ENCODE results near the gene SLC9A6. TPM values are rescaled to one million over a fixed set of nuclear protein-coding genes. Genes with fewer than 3 reads are reported as not detected.

Gene SLC9A6
- total RNA-seq, 2 experiments from 2014 or later, result 9.7 to 10.0 TPM

DNA sequence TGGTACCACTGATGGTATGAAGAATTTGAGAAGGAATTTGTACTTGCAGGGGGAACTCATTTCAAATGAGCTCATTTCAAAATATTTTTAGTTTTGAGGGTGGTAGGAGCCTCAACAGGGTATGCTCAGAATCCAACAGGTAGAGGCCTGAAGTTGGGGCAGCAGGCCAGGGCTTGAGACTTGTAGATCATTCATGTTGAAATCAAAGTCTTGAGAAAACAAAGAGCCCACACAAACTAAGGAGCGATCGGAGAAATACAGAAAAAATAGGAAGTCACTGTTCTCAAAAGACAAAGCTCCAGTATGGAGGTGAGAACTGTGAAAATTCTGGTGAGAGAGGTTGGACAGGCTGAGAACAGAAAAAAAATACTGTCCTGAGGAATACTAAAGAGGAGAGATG, 979 bp upstream of the SLC9A6 start:
- DNase-seq, result no peak
- Mint-ChIP-seq H3K9me3 (no peaks in the 10 kb centered on the region), H3K36me3 (ENCODE audit: low read depth) (no peaks in the 10 kb centered on the region), H3K27me3 (ENCODE audit: low read depth) (no peaks in the 10 kb centered on the region), H3K27ac (peak overlapping the region; percentile 77), H3K4me1 (ENCODE audit: low read depth) (peaks cover 45% of the 10 kb centered on the region), H3K4me3 (peak overlapping the region; percentile 85)
- intact Hi-C loops (cut with micrococcal nuclease), result loop anchor here (2.0 to 10.0 kb wide), 2 partner anchors 163 to 711 kb away; partner anchors contain the start of gene FHL1
- CTCF ChIA-PET, result interaction anchor here (1.4 to 1.7 kb wide), 2 partner anchors 10 to 179 kb away, joined by 4 to 5 read pairs; partner anchors contain the start of gene MMGT1

DNA sequence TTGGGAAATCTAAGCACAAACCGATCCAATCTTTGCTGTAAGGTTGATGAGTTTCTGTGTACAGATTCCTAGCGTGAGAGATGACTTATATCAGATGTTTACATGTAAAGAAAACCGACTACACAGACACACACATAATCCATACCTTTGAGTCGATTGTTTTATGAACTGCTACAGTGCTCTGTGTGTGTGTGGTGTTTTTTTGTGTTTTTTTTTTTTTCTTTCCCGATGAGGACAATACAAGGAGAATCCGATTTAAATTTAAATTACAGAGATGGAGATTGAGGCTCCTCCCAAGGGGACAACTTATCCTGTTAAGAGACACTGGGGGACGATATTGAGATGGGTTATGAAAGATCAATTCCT, 461 bp upstream of the SLC9A6 start:
- Mint-ChIP-seq H3K36me3 (ENCODE audit: low read depth) (no peaks in the 10 kb centered on the region), H3K27me3 (ENCODE audit: low read depth) (no peaks in the 10 kb centered on the region), H3K4me3 (peak overlapping the region; percentile 85), H3K4me1 (ENCODE audit: low read depth) (peaks cover 49% of the 10 kb centered on the region), H3K9me3 (no peaks in the 10 kb centered on the region), H3K27ac (peak overlapping the region; percentile 77)
- DNase-seq, result no peak
- CTCF ChIA-PET, result interaction anchor here (1.4 to 1.7 kb wide), 2 partner anchors 11 to 179 kb away, joined by 4 to 5 read pairs; partner anchors contain the start of gene MMGT1
- intact Hi-C loops (cut with micrococcal nuclease), result loop anchor here (1.0 to 10.0 kb wide), 5 partner anchors 10 to 710 kb away; partner anchors contain the start of genes FHL1, HTATSF1 and MAP7D3

DNA sequence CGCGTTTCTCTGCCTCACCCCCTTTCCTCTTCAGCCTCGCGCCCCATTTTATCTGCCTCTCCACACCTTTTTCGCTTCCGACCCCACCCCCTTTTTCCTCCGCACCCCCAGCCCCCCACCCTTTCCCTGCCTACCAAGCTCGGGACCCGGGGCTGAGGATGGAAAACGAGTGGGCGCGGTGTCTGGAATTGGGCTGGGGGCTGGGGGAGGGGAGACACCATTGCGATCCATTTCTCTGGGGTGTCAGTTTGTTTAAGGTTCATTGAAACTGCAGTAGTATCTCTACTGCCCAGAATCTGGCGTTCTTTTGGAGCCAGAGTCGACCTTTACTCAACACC, 707 bp downstream of the SLC9A6 start:
- intact Hi-C loops (cut with micrococcal nuclease), result loop anchor here (1.0 to 10.0 kb wide), 5 partner anchors 12 to 709 kb away; partner anchors contain the start of genes FHL1, HTATSF1 and MAP7D3
- H3K4me3 Mint-ChIP-seq, result peak overlapping the region; percentile 85
- peaks cover 48% of the 10 kb centered on the region for H3K4me1 Mint-ChIP-seq (ENCODE audit: low read depth)
- H3K9me3 Mint-ChIP-seq, result no peaks in the 10 kb centered on the region
- no peak for DNase-seq
- CTCF ChIA-PET, result no interaction called here
- H3K27me3 Mint-ChIP-seq (ENCODE audit: low read depth), result no peaks in the 10 kb centered on the region
- H3K36me3 Mint-ChIP-seq (ENCODE audit: low read depth), result peaks cover 2% of the 10 kb centered on the region
- H3K27ac Mint-ChIP-seq, result peak overlapping the region; percentile 75

DNA sequence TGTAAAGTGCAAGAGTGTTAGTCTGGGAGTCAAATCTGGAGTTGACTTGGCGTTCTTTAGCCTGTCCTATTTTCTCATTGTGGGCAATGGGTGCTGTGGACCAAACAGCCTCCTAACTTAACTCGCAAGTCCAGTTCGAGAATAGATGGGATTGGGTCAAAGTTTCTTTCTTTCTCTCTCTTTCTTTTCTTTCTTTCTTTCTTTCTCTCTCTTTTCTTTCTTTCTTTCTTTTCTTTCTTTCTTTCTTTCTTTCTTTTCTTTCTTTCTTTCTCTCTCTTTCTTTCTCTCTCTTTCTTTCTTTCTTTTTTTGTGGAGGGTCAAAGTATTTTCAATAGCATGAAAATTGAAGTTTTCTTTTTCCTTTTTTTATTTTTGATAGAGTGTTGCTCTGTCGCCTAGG, 3.0 kb downstream of the SLC9A6 start:
- no peaks in the 10 kb centered on the region for H3K27me3 Mint-ChIP-seq (ENCODE audit: low read depth)
- peaks cover 2% of the 10 kb centered on the region for H3K36me3 Mint-ChIP-seq (ENCODE audit: low read depth)
- H3K27ac Mint-ChIP-seq, result no peak overlapping the region
- H3K4me3 Mint-ChIP-seq, result no peak overlapping the region
- H3K9me3 Mint-ChIP-seq, result no peaks in the 10 kb centered on the region
- no peak for DNase-seq
- H3K4me1 Mint-ChIP-seq (ENCODE audit: low read depth), result peaks cover 35% of the 10 kb centered on the region
- intact Hi-C loops (cut with micrococcal nuclease), result loop anchor here (5.0 to 10.0 kb wide), 2 partner anchors 264 to 707 kb away; partner anchors contain the start of gene MAP7D3
- CTCF ChIA-PET, result no interaction called here

DNA sequence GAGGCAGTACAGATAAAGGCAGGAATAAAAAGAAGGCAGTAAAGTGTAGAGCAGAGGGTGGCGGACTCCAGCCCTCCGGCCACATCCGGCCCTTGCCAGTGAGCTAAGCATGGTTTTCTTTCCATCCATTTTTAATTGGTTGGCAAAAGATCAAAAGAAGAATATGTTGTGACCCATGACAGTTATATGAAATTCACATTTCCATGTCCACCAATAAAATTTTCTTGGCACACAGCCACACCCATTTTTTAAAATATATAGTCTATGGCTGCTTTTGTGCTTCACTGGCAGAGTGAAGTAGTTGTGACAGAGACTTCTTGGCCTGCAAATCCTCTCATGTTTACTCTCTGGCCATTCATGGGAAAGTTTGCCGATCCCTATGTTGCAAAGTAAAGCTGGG, 29.8 kb downstream of the SLC9A6 start:
- Mint-ChIP-seq H3K36me3 (ENCODE audit: low read depth) (peaks cover 14% of the 10 kb centered on the region), H3K4me1 (ENCODE audit: low read depth) (no peaks in the 10 kb centered on the region), H3K9me3 (no peaks in the 10 kb centered on the region), H3K4me3 (no peak overlapping the region), H3K27ac (no peak overlapping the region), H3K27me3 (ENCODE audit: low read depth) (no peaks in the 10 kb centered on the region)
- CTCF ChIA-PET, result no interaction called here
- intact Hi-C loops (cut with micrococcal nuclease), result no loop called here
- no peak for DNase-seq

DNA sequence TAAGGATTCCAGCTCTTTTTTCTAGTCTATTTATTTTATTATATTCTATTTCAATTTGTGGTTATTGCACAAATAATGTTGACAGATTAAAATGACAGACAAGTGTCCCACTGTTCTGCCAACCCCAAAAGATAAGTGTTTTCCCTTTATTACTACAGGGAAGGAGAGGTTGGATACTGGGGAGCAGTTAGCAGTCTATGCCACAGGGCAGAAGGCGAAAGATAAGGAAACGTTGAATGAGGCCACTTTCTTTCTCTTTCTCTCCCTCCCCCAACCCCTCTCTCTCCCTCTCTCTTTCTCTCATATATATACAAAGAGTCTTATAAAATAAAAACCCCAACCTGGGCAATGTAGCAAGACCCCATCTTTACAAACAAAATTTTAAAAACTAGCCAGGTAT, 31.6 kb downstream of the SLC9A6 start:
- DNase-seq, result no peak
- Mint-ChIP-seq H3K9me3 (no peaks in the 10 kb centered on the region), H3K36me3 (ENCODE audit: low read depth) (peaks cover 17% of the 10 kb centered on the region), H3K4me1 (ENCODE audit: low read depth) (peaks cover 9% of the 10 kb centered on the region), H3K27ac (no peak overlapping the region), H3K4me3 (no peak overlapping the region), H3K27me3 (ENCODE audit: low read depth) (no peaks in the 10 kb centered on the region)
- CTCF ChIA-PET, result interaction anchor here (0.6 kb wide), 1 partner anchor 11 kb away, joined by 4 read pairs; no protein-coding TSS in a partner anchor
- intact Hi-C loops (cut with micrococcal nuclease), result no loop called here

DNA sequence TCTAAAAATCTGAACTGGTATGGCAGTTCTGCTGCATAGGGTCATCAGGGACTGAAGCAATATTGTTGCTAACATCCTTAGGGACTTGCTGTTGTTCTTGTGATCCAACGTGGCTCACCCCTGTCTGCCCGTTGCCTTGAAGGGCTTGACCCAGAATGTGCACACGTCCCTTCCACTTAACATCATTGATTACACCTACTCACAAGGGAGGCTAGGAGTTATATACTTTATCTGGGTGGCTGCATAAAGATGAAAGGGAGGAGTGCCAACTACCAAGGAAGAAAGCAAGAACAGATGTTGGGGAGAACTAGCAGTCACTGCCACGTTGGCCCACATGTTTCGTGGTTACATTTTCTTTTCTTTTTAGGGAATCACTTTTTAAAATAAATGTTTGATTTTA, 34.0 kb downstream of the SLC9A6 start:
- H3K27me3 Mint-ChIP-seq (ENCODE audit: low read depth), result no peaks in the 10 kb centered on the region
- H3K4me1 Mint-ChIP-seq (ENCODE audit: low read depth), result peaks cover 9% of the 10 kb centered on the region
- H3K9me3 Mint-ChIP-seq, result no peaks in the 10 kb centered on the region
- H3K36me3 Mint-ChIP-seq (ENCODE audit: low read depth), result peaks cover 17% of the 10 kb centered on the region
- no peak overlapping the region for H3K27ac Mint-ChIP-seq
- intact Hi-C loops (cut with micrococcal nuclease), result no loop called here
- CTCF ChIA-PET, result no interaction called here
- DNase-seq, result no peak
- no peak overlapping the region for H3K4me3 Mint-ChIP-seq

DNA sequence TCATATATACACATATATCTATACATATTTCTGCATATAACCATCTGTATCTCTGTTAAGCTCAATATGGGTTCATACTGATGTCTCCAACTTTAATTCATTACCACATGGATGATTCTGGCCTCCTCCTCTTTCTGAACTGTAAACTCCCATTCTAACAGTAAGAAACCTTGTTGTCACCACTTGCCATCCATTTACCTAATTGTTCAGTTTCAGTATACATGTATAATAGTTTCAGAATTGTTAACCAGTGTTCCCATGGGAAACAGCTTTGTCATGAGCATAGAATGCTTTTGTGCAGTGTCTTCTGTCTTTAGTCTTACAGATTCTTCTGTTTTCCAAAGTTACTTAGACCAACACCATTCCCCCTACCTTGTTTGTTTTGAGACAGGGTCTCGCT, 35.9 kb downstream of the SLC9A6 start:
- no peaks in the 10 kb centered on the region for H3K27me3 Mint-ChIP-seq (ENCODE audit: low read depth)
- H3K9me3 Mint-ChIP-seq, result no peaks in the 10 kb centered on the region
- H3K4me3 Mint-ChIP-seq, result no peak overlapping the region
- CTCF ChIA-PET, result no interaction called here
- H3K4me1 Mint-ChIP-seq (ENCODE audit: low read depth), result peaks cover 9% of the 10 kb centered on the region
- H3K36me3 Mint-ChIP-seq (ENCODE audit: low read depth), result peaks cover 12% of the 10 kb centered on the region
- H3K27ac Mint-ChIP-seq, result no peak overlapping the region
- intact Hi-C loops (cut with micrococcal nuclease), result no loop called here
- no peak for DNase-seq

DNA sequence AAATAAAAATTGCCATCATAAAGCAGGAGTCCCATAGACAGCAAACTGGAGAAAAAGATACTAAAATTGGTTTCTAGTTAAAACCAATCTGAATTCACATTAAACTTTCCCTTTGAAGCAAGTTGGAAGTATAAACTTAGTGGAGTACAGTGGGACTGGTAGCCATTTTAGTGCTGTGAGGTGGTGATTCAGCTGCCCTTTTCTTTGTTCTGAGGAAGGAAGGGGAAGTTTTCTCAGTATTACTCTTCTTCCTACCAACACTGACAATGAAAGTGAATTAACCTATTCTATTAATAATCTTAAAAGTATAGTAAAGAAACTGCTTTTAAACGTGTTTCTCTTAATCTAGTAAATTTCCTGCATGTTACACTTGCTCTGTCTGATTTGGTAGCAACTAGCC, 36.7 kb downstream of the SLC9A6 start:
- H3K36me3 Mint-ChIP-seq (ENCODE audit: low read depth), result peaks cover 12% of the 10 kb centered on the region

DNA sequence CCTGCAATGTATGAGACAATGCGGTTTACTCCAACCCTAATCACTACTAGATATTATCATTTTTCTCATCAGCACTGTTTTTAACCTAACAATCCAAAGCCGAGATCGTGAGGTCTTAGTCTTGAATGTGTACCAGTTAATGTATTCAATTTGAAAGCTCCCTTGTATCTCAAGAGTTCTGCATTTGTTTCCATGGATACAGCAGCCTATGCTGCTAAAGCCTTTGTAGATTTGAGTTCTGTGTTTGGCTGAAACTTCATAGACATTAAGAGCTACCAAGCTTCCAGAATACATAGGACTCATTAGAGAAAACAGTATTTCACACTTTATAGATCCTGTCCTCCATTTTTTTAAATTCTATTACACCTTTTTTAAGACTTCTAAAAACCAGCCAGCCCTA, 39.9 kb downstream of the SLC9A6 start:
- Mint-ChIP-seq H3K36me3 (ENCODE audit: low read depth) (peaks cover 1% of the 10 kb centered on the region), H3K27ac (no peak overlapping the region), H3K4me3 (no peak overlapping the region), H3K4me1 (ENCODE audit: low read depth) (peaks cover 9% of the 10 kb centered on the region), H3K9me3 (no peaks in the 10 kb centered on the region), H3K27me3 (ENCODE audit: low read depth) (no peaks in the 10 kb centered on the region)
- DNase-seq, result no peak
- intact Hi-C loops (cut with micrococcal nuclease), result loop anchor here (5.0 kb wide), 1 partner anchor 122 kb away; the partner anchor contains the start of gene FHL1
- CTCF ChIA-PET, result interaction anchor here (1.3 to 1.4 kb wide), 2 partner anchors 130 to 243 kb away, joined by 4 to 8 read pairs; no protein-coding TSS in a partner anchor

More for the DNA sequence above, 36.7 kb downstream of the SLC9A6 start:
- no peaks in the 10 kb centered on the region for H3K9me3 Mint-ChIP-seq
- H3K27me3 Mint-ChIP-seq (ENCODE audit: low read depth), result no peaks in the 10 kb centered on the region
- CTCF ChIA-PET, result interaction anchor here (0.5 to 0.8 kb wide), 2 partner anchors 11 to 141 kb away, joined by 3 to 4 read pairs; no protein-coding TSS in a partner anchor
- DNase-seq, result peak; percentile 7
- H3K4me3 Mint-ChIP-seq, result no peak overlapping the region
- intact Hi-C loops (cut with micrococcal nuclease), result no loop called here
- peaks cover 9% of the 10 kb centered on the region for H3K4me1 Mint-ChIP-seq (ENCODE audit: low read depth)
- H3K27ac Mint-ChIP-seq, result peak overlapping the region; percentile 41

DNA sequence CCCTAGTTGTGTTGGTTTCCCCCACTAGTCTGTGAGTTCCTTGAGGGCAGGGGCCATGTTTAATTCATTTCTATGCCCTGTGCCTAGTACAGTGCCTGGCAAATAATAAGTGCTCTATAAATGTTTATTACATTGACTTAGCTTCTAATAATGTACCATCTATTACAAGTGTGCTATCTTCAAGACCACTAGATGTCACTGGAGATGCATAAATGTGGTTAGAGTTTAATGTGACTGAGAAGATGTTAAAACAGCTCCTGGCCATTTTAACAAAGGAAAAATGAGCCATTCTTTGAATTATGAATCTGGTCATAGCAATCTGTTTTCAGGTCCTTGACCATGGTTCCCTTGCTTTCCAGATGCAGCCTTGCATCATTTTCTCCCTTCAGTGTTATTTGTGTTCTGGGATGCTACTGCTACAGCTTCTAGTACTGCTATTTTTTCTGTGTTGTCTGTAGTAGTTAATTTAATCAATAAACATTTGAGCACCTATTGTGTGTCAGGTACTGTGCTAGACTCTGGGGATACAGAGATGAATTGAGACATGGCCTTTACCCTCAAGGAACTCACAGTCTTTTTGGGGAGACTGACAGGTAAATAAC, 43.2 kb downstream of the SLC9A6 start:
- Mint-ChIP-seq H3K9me3 (no peaks in the 10 kb centered on the region), H3K4me3 (no peak overlapping the region), H3K36me3 (ENCODE audit: low read depth) (peaks cover 4% of the 10 kb centered on the region), H3K4me1 (ENCODE audit: low read depth) (no peaks in the 10 kb centered on the region), H3K27me3 (ENCODE audit: low read depth) (no peaks in the 10 kb centered on the region), H3K27ac (no peak overlapping the region)
- CTCF ChIA-PET, result interaction anchor here (0.5 to 3.6 kb wide), 22 partner anchors 9 to 680 kb away, joined by 3 to 58 read pairs (median 4); partner anchors contain the start of gene MAP7D3
- intact Hi-C loops (cut with micrococcal nuclease), result loop anchor here (1.0 to 5.0 kb wide), 4 partner anchors 119 to 240 kb away; partner anchors contain the start of gene FHL1
- DNase-seq, result no peak

DNA sequence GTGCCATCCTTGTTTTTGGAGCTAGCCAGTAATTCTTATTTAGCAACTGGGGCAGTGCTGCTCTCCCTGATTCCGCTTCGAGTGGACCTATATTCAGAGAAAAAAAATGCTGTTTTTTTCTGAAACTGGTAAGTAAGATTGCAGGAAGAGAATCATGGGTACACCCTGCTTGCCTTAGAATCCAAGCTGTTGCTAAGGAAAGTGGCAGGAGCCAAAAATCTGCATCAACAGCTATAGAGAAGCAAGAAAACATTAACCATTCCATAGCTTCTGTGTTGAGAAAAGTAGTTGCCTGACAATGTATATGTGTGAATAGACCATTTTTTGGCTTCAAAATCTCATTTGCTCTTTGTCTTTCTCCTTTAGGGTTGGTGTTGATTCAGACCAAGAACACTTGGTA, 44.5 kb downstream of the SLC9A6 start:
- no peak for DNase-seq
- peaks cover 4% of the 10 kb centered on the region for H3K36me3 Mint-ChIP-seq (ENCODE audit: low read depth)
- H3K27me3 Mint-ChIP-seq (ENCODE audit: low read depth), result no peaks in the 10 kb centered on the region
- H3K4me1 Mint-ChIP-seq (ENCODE audit: low read depth), result no peaks in the 10 kb centered on the region
- H3K4me3 Mint-ChIP-seq, result no peak overlapping the region
- no peaks in the 10 kb centered on the region for H3K9me3 Mint-ChIP-seq
- intact Hi-C loops (cut with micrococcal nuclease), result loop anchor here (2.0 to 5.0 kb wide), 2 partner anchors 118 to 171 kb away; partner anchors contain the start of gene FHL1
- no peak overlapping the region for H3K27ac Mint-ChIP-seq
- CTCF ChIA-PET, result interaction anchor here (0.6 to 3.6 kb wide), 4 partner anchors 27 to 239 kb away, joined by 3 to 58 read pairs (median 20); no protein-coding TSS in a partner anchor
